ENCODE data around the gene CLCN3. TPM values are rescaled to one million over a fixed set of nuclear protein-coding genes. Genes with fewer than 3 reads are reported as not detected.

CLCN3 gene
- total and polyA plus RNA-seq, 9 of the 15 experiments (the other 6 are each of a cell fraction or from before 2014, with no cell fraction given) = 12.7 to 60.6 (median 38.5) TPM

DNA sequence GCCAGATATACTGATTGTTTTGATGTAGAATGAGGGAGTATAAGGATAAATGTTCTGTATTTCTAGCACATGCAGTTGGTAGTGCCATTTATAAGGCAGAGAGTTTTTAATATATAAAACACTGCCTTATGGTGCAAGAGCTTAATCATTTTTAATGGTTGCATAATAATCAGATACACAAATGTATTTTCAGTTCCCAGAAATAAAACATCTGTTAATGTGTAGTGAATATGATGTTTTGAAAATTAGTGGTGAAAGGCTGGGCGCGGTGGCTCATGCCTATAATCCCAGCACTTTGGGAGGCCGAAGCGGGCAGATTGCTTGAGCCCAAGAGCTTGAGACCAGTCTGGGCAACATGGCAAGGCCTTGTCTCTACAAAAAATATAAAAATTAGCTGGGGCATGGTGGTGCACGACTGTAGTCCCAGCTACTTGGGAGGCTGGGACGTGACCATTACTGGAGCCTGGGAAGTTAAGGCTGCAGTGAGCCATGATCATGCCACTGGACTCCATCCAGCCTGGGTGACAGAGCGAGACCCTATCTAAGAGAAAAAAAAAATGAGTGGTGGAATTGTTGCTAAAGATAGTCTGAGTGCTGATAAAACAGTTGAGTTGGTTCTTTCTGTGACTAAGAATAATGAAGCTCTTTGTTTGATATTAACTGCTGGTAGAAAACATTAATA lies 29.3 kb downstream of the CLCN3 start (continued):
- TF ChIP-seq, protein P1, sequence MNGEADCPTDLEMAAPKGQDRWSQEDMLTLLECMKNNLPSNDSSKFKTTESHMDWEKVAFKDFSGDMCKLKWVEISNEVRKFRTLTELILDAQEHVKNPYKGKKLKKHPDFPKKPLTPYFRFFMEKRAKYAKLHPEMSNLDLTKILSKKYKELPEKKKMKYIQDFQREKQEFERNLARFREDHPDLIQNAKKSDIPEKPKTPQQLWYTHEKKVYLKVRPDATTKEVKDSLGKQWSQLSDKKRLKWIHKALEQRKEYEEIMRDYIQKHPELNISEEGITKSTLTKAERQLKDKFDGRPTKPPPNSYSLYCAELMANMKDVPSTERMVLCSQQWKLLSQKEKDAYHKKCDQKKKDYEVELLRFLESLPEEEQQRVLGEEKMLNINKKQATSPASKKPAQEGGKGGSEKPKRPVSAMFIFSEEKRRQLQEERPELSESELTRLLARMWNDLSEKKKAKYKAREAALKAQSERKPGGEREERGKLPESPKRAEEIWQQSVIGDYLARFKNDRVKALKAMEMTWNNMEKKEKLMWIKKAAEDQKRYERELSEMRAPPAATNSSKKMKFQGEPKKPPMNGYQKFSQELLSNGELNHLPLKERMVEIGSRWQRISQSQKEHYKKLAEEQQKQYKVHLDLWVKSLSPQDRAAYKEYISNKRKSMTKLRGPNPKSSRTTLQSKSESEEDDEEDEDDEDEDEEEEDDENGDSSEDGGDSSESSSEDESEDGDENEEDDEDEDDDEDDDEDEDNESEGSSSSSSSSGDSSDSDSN (IDR thresholded peaks at IDR 0.05; ENCODE audit: borderline replicate concordance in 1 of 2, low read depth in 2 of 2, low read length in 2 of 2) = no peak
- TF ChIP-seq NUFIP1 (IDR thresholded peaks at IDR 0.05; ENCODE audit: partially characterized antibody) (no peak), CEBPG (CRISPR knock-in tag; IDR thresholded peaks at IDR 0.05) (no peak), CEBPG (tag; conservative IDR thresholded peaks at IDR 0.05 in 1 of 2, IDR thresholded peaks at IDR 0.05 in 1 of 2) (peak; percentile 9 to 72; a peak in 1 of 4 replicates), BACH1 (tag; IDR thresholded peaks at IDR 0.05) (no peak)
- TF ChIP-seq, protein P2, sequence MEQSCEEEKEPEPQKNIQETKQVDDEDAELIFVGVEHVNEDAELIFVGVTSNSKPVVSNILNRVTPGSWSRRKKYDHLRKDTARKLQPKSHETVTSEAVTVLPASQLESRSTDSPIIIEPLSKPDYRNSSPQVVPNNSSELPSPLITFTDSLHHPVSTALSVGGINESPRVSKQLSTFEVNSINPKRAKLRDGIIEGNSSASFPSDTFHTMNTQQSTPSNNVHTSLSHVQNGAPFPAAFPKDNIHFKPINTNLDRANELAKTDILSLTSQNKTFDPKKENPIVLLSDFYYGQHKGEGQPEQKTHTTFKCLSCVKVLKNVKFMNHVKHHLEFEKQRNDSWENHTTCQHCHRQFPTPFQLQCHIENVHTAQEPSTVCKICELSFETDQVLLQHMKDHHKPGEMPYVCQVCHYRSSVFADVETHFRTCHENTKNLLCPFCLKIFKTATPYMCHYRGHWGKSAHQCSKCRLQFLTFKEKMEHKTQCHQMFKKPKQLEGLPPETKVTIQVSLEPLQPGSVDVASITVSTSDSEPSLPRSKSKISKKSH (CRISPR knock-in tag; IDR thresholded peaks at IDR 0.05) = no peak
- TF ChIP-seq, protein P3, sequence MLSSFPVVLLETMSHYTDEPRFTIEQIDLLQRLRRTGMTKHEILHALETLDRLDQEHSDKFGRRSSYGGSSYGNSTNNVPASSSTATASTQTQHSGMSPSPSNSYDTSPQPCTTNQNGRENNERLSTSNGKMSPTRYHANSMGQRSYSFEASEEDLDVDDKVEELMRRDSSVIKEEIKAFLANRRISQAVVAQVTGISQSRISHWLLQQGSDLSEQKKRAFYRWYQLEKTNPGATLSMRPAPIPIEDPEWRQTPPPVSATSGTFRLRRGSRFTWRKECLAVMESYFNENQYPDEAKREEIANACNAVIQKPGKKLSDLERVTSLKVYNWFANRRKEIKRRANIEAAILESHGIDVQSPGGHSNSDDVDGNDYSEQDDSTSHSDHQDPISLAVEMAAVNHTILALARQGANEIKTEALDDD (IDR thresholded peaks at IDR 0.05) = peak; percentile 15; the same call in 1 of the 2 replicates

All from K562 (cell line).